Naive thymus-derived CD8-positive, alpha-beta T cell (primary cell): ENCODE measurements around the gene ADGRD1. TPM values are rescaled to one million over a fixed set of nuclear protein-coding genes. Genes with fewer than 3 reads are reported as not detected.
"Not testable (repeated sequence)": the region's sequence is repeated elsewhere in the genome, so short reads cannot be mapped to it uniquely, and the experiment has no call there.

ENCODE experiments used
- ATAC-seq, 2 donors: fragments of 150-1000 bp; cut with Tn5 transposase in 1 of 2; sonication (Bioruptor Pico), chemical (Tn5 transposase) in 1 of 2; 1 replicate in 1 of 2; 2 replicates in 1 of 2; pipeline ENCODE4 v1.10.0; 2021; ENCODE audit warnings: mild to moderate bottlenecking in 2 of 2, moderate library complexity in 2 of 2
- POLR2A ChIA-PET: fragments of 350-600 bp; sonication (Branson Sonifier 250); formaldehyde crosslinking; loops from one replicate; lab custom pipeline; 2021; ENCODE audit warnings: antibody characterized with exemption; lab: Charles Lee
- DNase-seq, 10 donors: peaks; one replicate each; pipeline versions ENCODE4 v3.0.0 to v3.0.0-alpha.2; 2020 to 2022
- H3K27ac Mint-ChIP-seq, 10 donors: one replicate each; pipeline ENCODE4 v1.8.0; 2020 to 2022; ENCODE audit warnings: mild to moderate bottlenecking in 10 of 10, mixed read lengths in 10 of 10, moderate library complexity in 4 of 10, inconsistent platforms in 1 of 10
- H3K27me3 Mint-ChIP-seq, 5 donors: one replicate each; pipeline ENCODE4 v1.8.0; 2021 to 2022; ENCODE audit warnings: mixed read lengths in 5 of 5
- H3K36me3 Mint-ChIP-seq, 3 donors: one replicate each; pipeline ENCODE4 v1.8.0; 2020 to 2022; ENCODE audit warnings: mixed read lengths in 3 of 3, mild to moderate bottlenecking in 2 of 3, inconsistent platforms in 1 of 3
- H3K4me1 Mint-ChIP-seq, 4 donors: one replicate each; pipeline ENCODE4 v1.8.0; 2021 to 2022; ENCODE audit warnings: mixed read lengths in 4 of 4
- H3K4me3 Mint-ChIP-seq, 10 donors: one replicate each; pipeline ENCODE4 v1.8.0; 2020 to 2022; ENCODE audit warnings: mild to moderate bottlenecking in 10 of 10, mixed read lengths in 10 of 10, moderate library complexity in 6 of 10, inconsistent platforms in 1 of 10
- H3K9me3 Mint-ChIP-seq, 9 donors: one replicate each; pipeline ENCODE4 v1.8.0; 2020 to 2022; ENCODE audit warnings: mixed read lengths in 9 of 9, mild to moderate bottlenecking in 3 of 9, inconsistent platforms in 1 of 9, moderate library complexity in 1 of 9
- polyA plus RNA-seq, 3 donors: library from polyadenylated mRNA; unstranded; fragments of 300-500 nt; fragmentation: Illumina TruSeq; gene quantifications; one replicate each; pipeline ENCODE4 v1.2.3, GENCODE V29; 2021
- total RNA-seq, 8 experiments: library from RNA in 2 of 8; stranded (reverse) in 2 of 8; gene quantifications; one replicate each; pipeline ENCODE4 v1.2.3 and lab custom pipeline; 2021 to 2026

The ADGRD1 gene
- total and polyA plus RNA-seq, 5 experiments from 2014 or later, result 0.20 to 0.36 (median 0.34) TPM; not detected in 2

- POLR2A ChIA-PET, ATAC-seq, H3K4me3 Mint-ChIP-seq, H3K4me1 Mint-ChIP-seq, DNase-seq, H3K36me3 Mint-ChIP-seq: not testable (repeated sequence)
- peak overlapping the region in 1 of 10 donors; percentile 11 for H3K27ac Mint-ChIP-seq
- H3K9me3 Mint-ChIP-seq, result peaks cover 0 to 12% (median 2%) of the 10 kb centered on the region in 9 donors
- peaks cover 5 to 28% (median 24%) of the 10 kb centered on the region in 5 donors for H3K27me3 Mint-ChIP-seq
Observed at GRCh38 chr12:130995386-130995969, 41.8 kb downstream of the ADGRD1 start.

- POLR2A ChIA-PET, result no interaction called here
- Mint-ChIP-seq H3K27ac (no peak overlapping the region), H3K27me3 (peaks cover 0 to 9% (median 7%) of the 10 kb centered on the region in 5 donors), H3K36me3 (no peaks in the 10 kb centered on the region), H3K9me3 (peaks cover 0 to 12% (median 2%) of the 10 kb centered on the region in 9 donors), H3K4me3 (no peak overlapping the region), H3K4me1 (no peaks in the 10 kb centered on the region)
- ATAC-seq (no peak), DNase-seq (peak in 1 of 10 donors; percentile 26)
Observed at GRCh38 chr12:130998136-130998535, 44.4 kb downstream of the ADGRD1 start.

- peaks cover 0 to 3% (median 0%) of the 10 kb centered on the region in 5 donors for H3K27me3 Mint-ChIP-seq
- no peaks in the 10 kb centered on the region for H3K36me3 Mint-ChIP-seq
- H3K4me3 Mint-ChIP-seq, result no peak overlapping the region
- ATAC-seq, result no peak
- H3K9me3 Mint-ChIP-seq, result peaks cover 0 to 12% (median 2%) of the 10 kb centered on the region in 9 donors
- no peak for DNase-seq
- POLR2A ChIA-PET, result no interaction called here
- no peak overlapping the region for H3K27ac Mint-ChIP-seq
- peaks cover 0 to 3% (median 0%) of the 10 kb centered on the region in 4 donors for H3K4me1 Mint-ChIP-seq
Observed at GRCh38 chr12:131000000-131000486, 46.3 kb downstream of the ADGRD1 start.

GRCh38 chr12:131001493-131001892 is 47.8 kb downstream of the ADGRD1 start:
- H3K27ac Mint-ChIP-seq, result no peak overlapping the region
- H3K9me3 Mint-ChIP-seq, result peaks cover 0 to 12% (median 2%) of the 10 kb centered on the region in 9 donors
- no peaks in the 10 kb centered on the region for H3K36me3 Mint-ChIP-seq
- ATAC-seq (no peak), DNase-seq (no peak)
- H3K27me3 Mint-ChIP-seq, result peaks cover 0 to 8% (median 0%) of the 10 kb centered on the region in 5 donors
- POLR2A ChIA-PET, result no interaction called here
- H3K4me3 Mint-ChIP-seq, result no peak overlapping the region
- H3K4me1 Mint-ChIP-seq, result peaks cover 0 to 3% (median 0%) of the 10 kb centered on the region in 4 donors

GRCh38 chr12:131002216-131002631 is 48.5 kb downstream of the ADGRD1 start:
- POLR2A ChIA-PET, result no interaction called here
- Mint-ChIP-seq H3K4me3 (no peak overlapping the region), H3K4me1 (peaks cover 0 to 3% (median 0%) of the 10 kb centered on the region in 4 donors), H3K36me3 (no peaks in the 10 kb centered on the region), H3K9me3 (peaks cover 0 to 12% (median 2%) of the 10 kb centered on the region in 9 donors), H3K27ac (no peak overlapping the region), H3K27me3 (peaks cover 0 to 8% (median 0%) of the 10 kb centered on the region in 5 donors)
- ATAC-seq, result no peak
- DNase-seq, result no peak

GRCh38 chr12:131003036-131003715 is 49.5 kb downstream of the ADGRD1 start:
- ATAC-seq (no peak), DNase-seq (no peak)
- H3K4me1 Mint-ChIP-seq, result peaks cover 0 to 3% (median 0%) of the 10 kb centered on the region in 4 donors
- H3K27me3 Mint-ChIP-seq, result peaks cover 0 to 8% (median 0%) of the 10 kb centered on the region in 5 donors
- peaks cover 0 to 11% (median 2%) of the 10 kb centered on the region in 9 donors for H3K9me3 Mint-ChIP-seq
- H3K36me3 Mint-ChIP-seq, result no peaks in the 10 kb centered on the region
- POLR2A ChIA-PET, result no interaction called here
- H3K27ac Mint-ChIP-seq, result no peak overlapping the region
- peak overlapping the region in 5 of 10 donors; percentile 15 to 77 (median 45) for H3K4me3 Mint-ChIP-seq

GRCh38 chr12:131003716-131004045 is 50.0 kb downstream of the ADGRD1 start:
- ATAC-seq (no peak), DNase-seq (no peak)
- Mint-ChIP-seq H3K4me1 (peaks cover 0 to 3% (median 0%) of the 10 kb centered on the region in 4 donors), H3K36me3 (no peaks in the 10 kb centered on the region), H3K9me3 (peaks cover 0 to 5% (median 0%) of the 10 kb centered on the region in 9 donors), H3K4me3 (peak overlapping the region; percentile 18 to 84 (median 61)), H3K27ac (no peak overlapping the region), H3K27me3 (peaks cover 0 to 8% (median 0%) of the 10 kb centered on the region in 5 donors)
- POLR2A ChIA-PET, result no interaction called here

- Mint-ChIP-seq H3K27me3 (peaks cover 0 to 8% (median 0%) of the 10 kb centered on the region in 5 donors), H3K9me3 (peaks cover 0 to under 1% (median 0%) of the 10 kb centered on the region in 9 donors), H3K4me1 (peaks cover 0 to 3% (median 0%) of the 10 kb centered on the region in 4 donors), H3K27ac (no peak overlapping the region), H3K36me3 (no peaks in the 10 kb centered on the region), H3K4me3 (peak overlapping the region; percentile 18 to 84 (median 61))
- DNase-seq (no peak), ATAC-seq (no peak)
- POLR2A ChIA-PET, result no interaction called here
Observed at GRCh38 chr12:131004166-131004565, 50.5 kb downstream of the ADGRD1 start.

GRCh38 chr12:131005161-131006035 is 51.7 kb downstream of the ADGRD1 start:
- no peaks in the 10 kb centered on the region for H3K36me3 Mint-ChIP-seq

GRCh38 chr12:131006036-131006735 is 52.5 kb downstream of the ADGRD1 start:
- Mint-ChIP-seq H3K36me3 (no peaks in the 10 kb centered on the region), H3K4me3 (no peak overlapping the region), H3K27ac (no peak overlapping the region), H3K9me3 (peaks cover 0 to 2% (median 0%) of the 10 kb centered on the region in 9 donors), H3K4me1 (peaks cover 0 to 3% (median 0%) of the 10 kb centered on the region in 4 donors), H3K27me3 (peaks cover 0 to 11% (median 0%) of the 10 kb centered on the region in 5 donors)
- ATAC-seq (no peak), DNase-seq (no peak)
- POLR2A ChIA-PET, result no interaction called here

More at GRCh38 chr12:131005161-131006035, 51.7 kb downstream of the ADGRD1 start:
- POLR2A ChIA-PET, result no interaction called here
- Mint-ChIP-seq H3K9me3 (peaks cover 0 to 1% (median 0%) of the 10 kb centered on the region in 9 donors), H3K27me3 (peaks cover 0 to 10% (median 0%) of the 10 kb centered on the region in 5 donors), H3K27ac (no peak overlapping the region), H3K4me1 (peaks cover 0 to 3% (median 0%) of the 10 kb centered on the region in 4 donors), H3K4me3 (no peak overlapping the region)
- ATAC-seq, result no peak
- no peak for DNase-seq

GRCh38 chr12:131007031-131007739 is 53.5 kb downstream of the ADGRD1 start:
- H3K9me3 Mint-ChIP-seq, result peaks cover 0 to 2% (median 0%) of the 10 kb centered on the region in 9 donors
- no peak overlapping the region for H3K27ac Mint-ChIP-seq
- peaks cover 0 to 11% (median 0%) of the 10 kb centered on the region in 5 donors for H3K27me3 Mint-ChIP-seq
- ATAC-seq, result no peak
- no peak for DNase-seq
- no peak overlapping the region for H3K4me3 Mint-ChIP-seq
- peaks cover 0 to 3% (median 0%) of the 10 kb centered on the region in 4 donors for H3K4me1 Mint-ChIP-seq
- H3K36me3 Mint-ChIP-seq, result no peaks in the 10 kb centered on the region
- POLR2A ChIA-PET, result no interaction called here
